IMR-90 (cell line): ENCODE measurements around the gene CDHR2. TPM values are rescaled to one million over a fixed set of nuclear protein-coding genes. Genes with fewer than 3 reads are reported as not detected.
"Not testable (repeated sequence)": the region's sequence is repeated elsewhere in the genome, so short reads cannot be mapped to it uniquely, and the experiment has no call there.

Source experiments
- ATAC-seq: fragments of 200-7000 bp; cut with Tn5 transposase; 2 replicates; pipeline ENCODE4 v1.9.1; 2020; ENCODE audit warnings: low read depth, mild to moderate bottlenecking, moderate library complexity
- BruUV-seq: library from RNA; stranded (reverse); fragments of 400-500 nt; replicated peaks from 2 replicates; lab custom pipeline; 2021; lab: Mats Ljungman, UMichigan
- CTCF ChIA-PET: fragments of 300-600 bp; formaldehyde crosslinking; extraction: SDS; loops from one replicate; lab custom pipeline; 2021; ENCODE audit warnings: antibody characterized with exemption; lab: Yijun Ruan, JAX
- POLR2A ChIA-PET: fragments of 300-600 bp; sonication (Branson Sonifier 250); formaldehyde crosslinking; loops from one replicate; lab custom pipeline; 2022; ENCODE audit warnings: antibody characterized with exemption; ENCODE audit not compliant: unreplicated experiment; lab: Charles Lee
- DNase-seq: peaks from one replicate; pipeline ENCODE4 v3.0.0; 2013
- H2AFZ ChIP-seq: replicated peaks from 2 replicates; pipeline ENCODE3; 2013; ENCODE audit warnings: low read length, mild to moderate bottlenecking; ENCODE audit not compliant: poor library complexity
- H2AK5ac ChIP-seq: 2 replicates; pipeline ENCODE4 v1.6.1; 2013; ENCODE audit warnings: low read depth, low read length, inconsistent platforms
- H2AK9ac ChIP-seq: replicated peaks from 2 replicates; pipeline ENCODE3; 2013; ENCODE audit warnings: mild to moderate bottlenecking, low read depth, low read length, moderate library complexity; ENCODE audit not compliant: poor library complexity
- H2BK120ac ChIP-seq: 2 replicates; pipeline ENCODE4 v1.6.1; 2013; ENCODE audit warnings: low read depth, low read length, inconsistent platforms
- H2BK15ac ChIP-seq: 3 replicates; pipeline ENCODE4 v1.6.1; 2013; ENCODE audit warnings: low read depth, low read length, inconsistent platforms
- H2BK20ac ChIP-seq: 2 replicates; pipeline ENCODE4 v1.6.1; 2013; ENCODE audit warnings: low read depth, mild to moderate bottlenecking, inconsistent platforms, low read length, moderate library complexity
- H2BK5ac ChIP-seq: 2 replicates; pipeline ENCODE4 v1.6.1; 2013; ENCODE audit warnings: mild to moderate bottlenecking, low read depth, low read length, inconsistent platforms; ENCODE audit not compliant: poor library complexity, severe bottlenecking
- H3K14ac ChIP-seq: replicated peaks from 2 replicates; pipeline ENCODE4 v1.6.1; 2013; ENCODE audit warnings: low read depth, low read length, inconsistent platforms
- H3K18ac ChIP-seq: 2 replicates; pipeline ENCODE4 v1.6.1; 2013; ENCODE audit warnings: low read depth, low read length, control low read depth
- H3K23ac ChIP-seq: 2 replicates; pipeline ENCODE4 v1.6.1; 2013; ENCODE audit warnings: low read depth, low read length, inconsistent platforms
- H3K27ac ChIP-seq: 2 replicates; pipeline ENCODE4 v1.5.1; 2013; ENCODE audit warnings: mild to moderate bottlenecking, control low read depth, low read length; ENCODE audit not compliant: insufficient read depth
- H3K27me3 ChIP-seq: 2 replicates; pipeline ENCODE4 v1.6.1; 2013; ENCODE audit warnings: low read length; ENCODE audit not compliant: control insufficient read depth, insufficient read depth
- H3K36me3 ChIP-seq: 2 replicates; pipeline ENCODE4 v1.6.1; 2013; ENCODE audit warnings: low read length, mixed read lengths; ENCODE audit not compliant: control insufficient read depth, insufficient read depth
- H3K4ac ChIP-seq: 2 replicates; pipeline ENCODE4 v1.6.1; 2013; ENCODE audit warnings: low read depth, low read length, inconsistent platforms
- H3K4me1 ChIP-seq: 2 replicates; pipeline ENCODE4 v1.6.1; 2013; ENCODE audit warnings: low read length, mixed read lengths; ENCODE audit not compliant: control insufficient read depth, insufficient read depth
- H3K4me2 ChIP-seq: 2 replicates; pipeline ENCODE4 v1.6.1; 2013; ENCODE audit warnings: low read depth, mild to moderate bottlenecking, control low read depth, low read length, moderate library complexity
- H3K4me3 ChIP-seq: 2 replicates; pipeline ENCODE4 v1.5.1; 2013; ENCODE audit warnings: low read depth, mild to moderate bottlenecking, control low read depth, low read length, moderate library complexity; ENCODE audit not compliant: insufficient read depth
- H3K56ac ChIP-seq: 2 replicates; pipeline ENCODE4 v1.6.1; 2013; ENCODE audit warnings: low read length, inconsistent platforms; ENCODE audit not compliant: insufficient read depth; ENCODE audit errors: extremely low read depth
- H3K79me1 ChIP-seq, 2 experiments: 2 replicates each; pipeline ENCODE4 v1.6.1; 2013; ENCODE audit warnings: low read length in 2 of 2, inconsistent platforms in 1 of 2, low read depth in 1 of 2
- H3K9ac ChIP-seq: 2 replicates; pipeline ENCODE4 v1.6.1; 2013; ENCODE audit warnings: low read depth, low read length, control low read depth
- H3K9me1 ChIP-seq: 2 replicates; pipeline ENCODE4 v1.6.1; 2013; ENCODE audit warnings: low read length, inconsistent platforms; ENCODE audit not compliant: insufficient read depth
- H3K9me3 ChIP-seq: 2 replicates; pipeline ENCODE4 v1.6.1; 2013; ENCODE audit warnings: low read length; ENCODE audit not compliant: control insufficient read depth, insufficient read depth
- H4K20me1 ChIP-seq: 2 replicates; pipeline ENCODE4 v1.6.1; 2013; ENCODE audit warnings: low read length, inconsistent platforms; ENCODE audit not compliant: insufficient read depth
- H4K5ac ChIP-seq: 2 replicates; pipeline ENCODE4 v1.6.1; 2013; ENCODE audit warnings: mild to moderate bottlenecking, low read depth, low read length, control low read depth
- H4K8ac ChIP-seq, 2 experiments: 2 replicates each; pipeline ENCODE4 v1.6.1; 2013; ENCODE audit warnings: low read depth in 2 of 2, low read length in 2 of 2, control low read depth in 1 of 2, inconsistent platforms in 1 of 2
- H4K91ac ChIP-seq: 2 replicates; pipeline ENCODE4 v1.6.1; 2013; ENCODE audit warnings: low read depth, low read length, inconsistent platforms; ENCODE audit not compliant: insufficient read depth
- WGBS, 2 experiments: methylation state at CpG; one replicate each; pipeline versions ENCODE4 v1.1.5 to v1.1.7; 2013; ENCODE audit warnings: missing lambda C conversion rate in 2 of 2; ENCODE audit not compliant: insufficient read length in 1 of 2; ENCODE audit errors: extremely low coverage in 2 of 2; 5-methylcytosine and 5-hydroxymethylcytosine counted together
- dilution Hi-C: fragments of 300-500 bp; cut with HindIII; formaldehyde crosslinking; loops from one replicate; pipeline ENCODE4 v1.14.3; 2018; ENCODE audit warnings: low sequenced_read_pairs; ENCODE audit not compliant: unreplicated experiment
- in situ Hi-C: fragments of 300-500 bp; cut with MboI; formaldehyde crosslinking; loops from 3 replicates; pipeline ENCODE4 v1.14.3; 2019; ENCODE audit warnings: low sequenced_read_pairs, inconsistent platforms, mixed read lengths
- intact Hi-C: fragments of 100-400 bp; cut with micrococcal nuclease; formaldehyde crosslinking; loops from 2 replicates; pipeline ENCODE4 v1.10.0; 2022
- polyA plus RNA-seq, 3 experiments: library from polyadenylated mRNA; depleted of rRNA; stranded (reverse); fragments of >200 nt; gene quantifications; 2 replicates each; pipeline ENCODE4 v1.2.3, GENCODE V29; 2012; ENCODE audit warnings: low replicate concordance in 1 of 3
- total RNA-seq: library from RNA; depleted of rRNA; stranded (reverse); fragments of >200 nt; gene quantifications from 2 replicates; pipeline ENCODE4 v1.2.3, GENCODE V29; 2012

CDHR2 gene
- total and polyA plus RNA-seq, 2 of the 4 experiments (the other 2 are of a cell fraction): not detected

DNA sequence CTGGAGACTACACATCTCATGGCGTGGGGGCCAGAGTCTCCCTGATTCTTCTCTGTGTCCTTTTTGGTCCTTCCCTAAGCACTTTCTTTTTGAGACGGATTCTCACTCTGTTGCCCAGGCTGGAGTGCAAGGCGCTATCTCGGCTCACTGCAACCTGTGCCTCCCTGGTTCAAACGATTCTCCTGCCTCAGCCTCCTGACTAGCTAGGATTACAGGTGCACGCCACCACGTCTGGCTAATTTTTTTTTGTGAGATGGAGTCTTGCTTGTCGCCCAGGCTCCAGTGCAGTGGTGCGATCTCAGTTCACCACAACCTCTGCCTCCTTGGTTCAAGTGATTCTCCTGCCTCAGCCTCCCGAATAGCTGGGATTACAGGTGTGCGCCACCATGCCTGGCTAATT, 1.8 kb downstream of the CDHR2 start:
- H3K56ac ChIP-seq, POLR2A ChIA-PET, ATAC-seq, H2BK20ac ChIP-seq, H2BK15ac ChIP-seq, H3K36me3 ChIP-seq, dilution Hi-C loops, H3K4me3 ChIP-seq, H2AK5ac ChIP-seq, H3K18ac ChIP-seq, H3K79me1 ChIP-seq, H4K8ac ChIP-seq, BruUV-seq, H4K5ac ChIP-seq, H4K20me1 ChIP-seq, H3K14ac ChIP-seq, H3K27ac ChIP-seq, H3K23ac ChIP-seq, H2BK5ac ChIP-seq, H2AFZ ChIP-seq, H3K9ac ChIP-seq, H3K4me2 ChIP-seq, DNase-seq, intact Hi-C loops, H3K9me1 ChIP-seq, H3K4me1 ChIP-seq, H2BK120ac ChIP-seq, CTCF ChIA-PET, H4K91ac ChIP-seq, H3K4ac ChIP-seq, H2AK9ac ChIP-seq, H3K9me3 ChIP-seq: not testable (repeated sequence)
- 84% methylated on average over 7 of the region's 11 CpGs; no CpG with 5 or more reads in 1 of the 2 experiments for WGBS, 2 experiments
- peaks cover 19% of the 10 kb centered on the region; the same call in 1 of the 2 replicates for H3K27me3 ChIP-seq
- in situ Hi-C loops: loop anchor here (25.0 kb wide), 1 partner anchor 814 kb away; no protein-coding TSS in a partner anchor
